HEK293T (cell line): Measurements from ENCODE around the gene RABGAP1L.
"Not testable (repeated sequence)": the region's sequence is repeated elsewhere in the genome, so short reads cannot be mapped to it uniquely, and the experiment has no call there.

ENCODE experiments used
- CTCF ChIA-PET: fragments of 350-600 bp; formaldehyde crosslinking; extraction: SDS; loops from one replicate; lab custom pipeline; 2021; ENCODE audit warnings: antibody characterized with exemption, inconsistent platforms; lab: Yijun Ruan, JAX
- POLR2A ChIA-PET: fragments of 350-600 bp; formaldehyde crosslinking; extraction: SDS; loops from one replicate; lab custom pipeline; 2020; ENCODE audit warnings: antibody characterized with exemption, inconsistent platforms; lab: Yijun Ruan, JAX
- DNase-seq: peaks from one replicate; pipeline ENCODE4 v3.0.0; 2012; ENCODE audit warnings: mixed read lengths; ENCODE audit errors: extremely low spot score
- ARNT ChIP-seq: fragments of 450-650 bp; IDR thresholded peaks from 2 replicates; pipeline ENCODE4 v1.6.1; 2017; ENCODE audit warnings: mild to moderate bottlenecking
- BHLHE40 ChIP-seq: fragments of 450-650 bp; IDR thresholded peaks from 2 replicates; pipeline ENCODE4 v1.6.1; 2016; ENCODE audit warnings: mild to moderate bottlenecking, moderate library complexity, borderline replicate concordance
- CTBP1 ChIP-seq: fragments of 450-650 bp; IDR thresholded peaks from 2 replicates; pipeline ENCODE4 v1.6.1; 2016; ENCODE audit warnings: borderline replicate concordance
- ELF4 ChIP-seq: fragments of 450-650 bp; IDR thresholded peaks from 2 replicates; pipeline ENCODE4 v1.6.1; 2017; ENCODE audit warnings: antibody characterized with exemption
- FOXA1 ChIP-seq: fragments of 450-650 bp; IDR thresholded peaks from 2 replicates; pipeline ENCODE4 v1.6.1; 2016; ENCODE audit warnings: mild to moderate bottlenecking
- FOXK2 ChIP-seq: fragments of 450-650 bp; IDR thresholded peaks from 2 replicates; pipeline ENCODE4 v1.6.1; 2016; ENCODE audit warnings: mild to moderate bottlenecking
- FOXM1 ChIP-seq: fragments of 450-650 bp; IDR thresholded peaks from 2 replicates; pipeline ENCODE4 v1.6.1; 2017; ENCODE audit warnings: mild to moderate bottlenecking, borderline replicate concordance
- HDGF ChIP-seq: fragments of 450-650 bp; IDR thresholded peaks from 2 replicates; pipeline ENCODE4 v1.6.1; 2017; ENCODE audit warnings: antibody characterized with exemption, borderline replicate concordance
- L3MBTL2 ChIP-seq: fragments of 450-650 bp; conservative IDR thresholded peaks from 2 replicates; pipeline ENCODE4 v1.6.1; 2016; ENCODE audit warnings: mild to moderate bottlenecking
- LEF1 ChIP-seq: fragments of 450-650 bp; IDR thresholded peaks from 2 replicates; pipeline ENCODE4 v1.6.1; 2017; ENCODE audit warnings: mild to moderate bottlenecking, borderline replicate concordance
- NFRKB ChIP-seq: fragments of 450-650 bp; IDR thresholded peaks from 2 replicates; pipeline ENCODE4 v1.6.1; 2016; ENCODE audit warnings: mild to moderate bottlenecking, moderate library complexity
- SP1 ChIP-seq: fragments of 450-650 bp; IDR thresholded peaks from 2 replicates; pipeline ENCODE4 v1.6.1; 2017
- SUZ12 ChIP-seq: fragments of 450-650 bp; IDR thresholded peaks from 2 replicates; pipeline ENCODE4 v1.6.1; 2016; ENCODE audit warnings: mild to moderate bottlenecking
- TARDBP ChIP-seq: fragments of 450-650 bp; IDR thresholded peaks from 2 replicates; pipeline ENCODE4 v1.6.1; 2016
- ZNF384 ChIP-seq: fragments of 450-650 bp; IDR thresholded peaks from 2 replicates; pipeline ENCODE4 v1.6.1; 2016
- TF ChIP-seq, protein P1 (sequence below): fragments of 450-650 bp; IDR thresholded peaks from 2 replicates; pipeline ENCODE4 v1.6.1; 2016

The RABGAP1L gene

DNA sequence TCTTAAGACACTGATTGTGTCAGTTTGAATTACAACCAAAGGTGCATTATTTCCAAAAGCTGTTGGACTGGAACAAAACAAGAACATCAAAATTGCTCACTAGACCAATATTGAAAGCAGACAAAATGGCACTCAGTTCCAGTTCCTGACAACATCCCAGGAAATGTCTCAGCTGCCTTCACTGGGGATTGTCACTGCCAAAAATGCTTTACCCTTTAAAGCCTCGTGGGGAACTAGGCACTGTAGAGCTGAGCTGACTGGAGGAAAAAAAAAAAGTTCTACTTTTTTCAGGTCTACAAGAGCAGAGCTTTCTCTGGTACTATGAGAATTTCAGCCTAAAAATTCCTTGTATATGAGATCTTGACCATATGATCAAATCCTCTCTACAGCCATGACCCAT lies 310.4 kb downstream of the RABGAP1L start:
- no peak for TF ChIP-seq ELF4
- no peak for TF ChIP-seq FOXM1
- no peak for TF ChIP-seq BHLHE40
- no peak for TF ChIP-seq FOXK2
- no peak for TF ChIP-seq SP1
- no peak for TF ChIP-seq HDGF
- no peak for TF ChIP-seq SUZ12
- no peak for TF ChIP-seq NFRKB
- no peak for TF ChIP-seq ARNT
- TF ChIP-seq L3MBTL2: no peak
- no peak for TF ChIP-seq FOXA1
- TF ChIP-seq TARDBP: no peak
- TF ChIP-seq CTBP1: no peak
- no peak for TF ChIP-seq ZNF384
- TF ChIP-seq, protein P1, sequence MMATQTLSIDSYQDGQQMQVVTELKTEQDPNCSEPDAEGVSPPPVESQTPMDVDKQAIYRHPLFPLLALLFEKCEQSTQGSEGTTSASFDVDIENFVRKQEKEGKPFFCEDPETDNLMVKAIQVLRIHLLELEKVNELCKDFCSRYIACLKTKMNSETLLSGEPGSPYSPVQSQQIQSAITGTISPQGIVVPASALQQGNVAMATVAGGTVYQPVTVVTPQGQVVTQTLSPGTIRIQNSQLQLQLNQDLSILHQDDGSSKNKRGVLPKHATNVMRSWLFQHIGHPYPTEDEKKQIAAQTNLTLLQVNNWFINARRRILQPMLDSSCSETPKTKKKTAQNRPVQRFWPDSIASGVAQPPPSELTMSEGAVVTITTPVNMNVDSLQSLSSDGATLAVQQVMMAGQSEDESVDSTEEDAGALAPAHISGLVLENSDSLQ: no peak
- TF ChIP-seq LEF1: no peak
- DNase-seq: no peak
- ChIA-PET CTCF (interaction anchor here (1.1 kb wide), 1 partner anchor 207 kb away, joined by 4 read pairs; no protein-coding TSS in a partner anchor), POLR2A (no interaction called here)

DNA sequence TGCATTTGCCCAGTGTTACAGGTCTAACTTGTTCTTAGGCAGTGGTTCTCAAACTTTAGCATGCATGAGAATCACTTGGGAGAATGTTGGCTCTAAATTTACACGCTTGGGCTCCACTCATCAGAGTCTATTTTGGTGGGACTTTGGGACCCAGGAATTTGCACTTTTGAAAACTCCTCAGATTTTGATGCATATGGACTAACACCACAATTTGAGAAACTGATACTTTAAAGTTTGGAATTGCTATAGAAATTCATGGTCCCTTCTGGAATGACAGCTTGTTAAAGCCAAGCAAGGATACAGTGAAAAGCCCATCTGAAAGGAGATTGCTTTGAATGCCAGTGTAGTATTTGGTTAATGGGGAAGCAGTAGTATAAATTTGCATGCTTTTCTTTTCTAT lies 320.0 kb downstream of the RABGAP1L start:
- no peak for DNase-seq
- ChIA-PET POLR2A (no interaction called here), CTCF (no interaction called here)
- TF ChIP-seq TARDBP: no peak
- TF ChIP-seq ELF4: no peak
- no peak for TF ChIP-seq BHLHE40
- TF ChIP-seq ZNF384: no peak
- no peak for TF ChIP-seq FOXM1
- TF ChIP-seq ARNT: no peak
- no peak for TF ChIP-seq FOXK2
- no peak for TF ChIP-seq CTBP1
- TF ChIP-seq SP1: no peak
- no peak for TF ChIP-seq FOXA1
- no peak for TF ChIP-seq L3MBTL2
- TF ChIP-seq SUZ12: no peak
- TF ChIP-seq HDGF: no peak
- TF ChIP-seq NFRKB: no peak
- TF ChIP-seq LEF1: no peak
- TF ChIP-seq, protein P1: no peak

DNA sequence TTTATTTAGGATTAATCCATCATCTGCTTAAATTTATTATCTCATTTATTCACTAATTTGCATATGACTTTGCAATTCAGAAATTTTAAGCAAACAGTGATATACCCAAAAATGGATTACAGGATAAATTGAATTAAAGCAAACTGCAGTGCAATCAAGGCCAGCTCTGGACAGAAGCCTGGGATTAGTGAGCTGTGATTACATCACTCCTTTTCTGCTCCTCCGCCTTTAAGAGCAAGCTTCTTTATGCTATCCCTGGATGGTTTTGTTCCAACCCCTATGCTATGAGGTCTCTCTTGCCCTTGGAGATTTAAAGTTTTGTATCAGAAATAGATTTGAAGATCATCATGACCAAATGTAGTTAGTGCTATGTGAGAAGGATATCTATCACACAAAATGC lies 321.0 kb downstream of the RABGAP1L start:
- CTCF ChIA-PET: no interaction called here
- POLR2A ChIA-PET: no interaction called here
- TF ChIP-seq FOXK2 (no peak), LEF1 (no peak), SUZ12 (no peak), ELF4 (no peak)
- DNase-seq: no peak

DNA sequence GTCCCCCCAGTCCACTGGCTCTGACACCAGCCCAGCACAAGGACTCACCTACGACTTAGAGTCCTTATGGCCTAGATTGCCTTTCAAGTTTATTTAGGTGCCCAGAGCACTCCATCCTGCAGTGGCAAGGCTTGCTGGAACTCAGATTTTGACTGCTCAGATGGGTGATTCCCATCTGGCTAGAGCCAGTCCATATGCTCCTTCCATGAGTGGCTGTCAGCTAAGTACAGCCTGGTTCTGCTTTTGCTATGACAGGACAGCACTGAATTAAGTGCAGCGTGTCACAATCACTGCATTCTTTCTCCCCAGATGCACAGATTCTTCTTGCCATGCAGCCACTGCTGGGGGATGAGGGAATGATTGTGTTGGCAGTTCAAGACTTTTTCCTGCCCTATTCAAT lies 332.3 kb downstream of the RABGAP1L start:
- ChIA-PET CTCF (no interaction called here), POLR2A (no interaction called here)
- DNase-seq: no peak
- no peak for TF ChIP-seq LEF1
- TF ChIP-seq ARNT: no peak
- no peak for TF ChIP-seq SP1
- TF ChIP-seq FOXM1: no peak
- TF ChIP-seq HDGF: no peak
- no peak for TF ChIP-seq ZNF384
- no peak for TF ChIP-seq FOXA1
- no peak for TF ChIP-seq L3MBTL2
- TF ChIP-seq ELF4: no peak
- no peak for TF ChIP-seq CTBP1
- TF ChIP-seq TARDBP: no peak

DNA sequence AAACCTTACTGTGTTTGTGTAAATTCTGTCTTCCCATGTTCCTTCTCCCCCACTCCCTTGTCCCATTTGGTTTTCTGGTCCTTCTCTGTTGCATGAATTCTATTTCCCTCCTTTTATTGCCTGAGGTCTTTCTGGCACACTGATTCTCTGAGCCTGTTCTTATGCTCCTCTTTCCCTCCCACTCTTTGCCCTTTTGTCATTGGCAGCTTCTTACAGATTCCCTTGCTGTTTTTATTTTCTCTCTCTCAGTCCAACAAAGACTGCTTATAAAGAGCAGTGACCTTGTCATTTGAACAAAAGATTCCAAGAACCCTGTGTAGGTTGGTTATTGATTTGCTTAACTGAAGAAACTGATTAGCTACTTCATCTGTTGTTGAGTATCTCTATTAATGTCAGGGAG lies 338.2 kb downstream of the RABGAP1L start:
- TF ChIP-seq FOXK2: no peak
- no peak for TF ChIP-seq FOXA1
- TF ChIP-seq LEF1: no peak
- TF ChIP-seq CTBP1: no peak
- TF ChIP-seq NFRKB: no peak
- TF ChIP-seq ARNT: no peak
- TF ChIP-seq FOXM1: no peak
- no peak for TF ChIP-seq L3MBTL2
- no peak for TF ChIP-seq BHLHE40
- no peak for TF ChIP-seq TARDBP
- TF ChIP-seq ZNF384: no peak
- TF ChIP-seq SUZ12: no peak
- TF ChIP-seq ELF4: no peak
- no peak for TF ChIP-seq HDGF
- TF ChIP-seq, protein P1: no peak
- no peak for TF ChIP-seq SP1
- ChIA-PET CTCF (no interaction called here), POLR2A (no interaction called here)
- no peak for DNase-seq

DNA sequence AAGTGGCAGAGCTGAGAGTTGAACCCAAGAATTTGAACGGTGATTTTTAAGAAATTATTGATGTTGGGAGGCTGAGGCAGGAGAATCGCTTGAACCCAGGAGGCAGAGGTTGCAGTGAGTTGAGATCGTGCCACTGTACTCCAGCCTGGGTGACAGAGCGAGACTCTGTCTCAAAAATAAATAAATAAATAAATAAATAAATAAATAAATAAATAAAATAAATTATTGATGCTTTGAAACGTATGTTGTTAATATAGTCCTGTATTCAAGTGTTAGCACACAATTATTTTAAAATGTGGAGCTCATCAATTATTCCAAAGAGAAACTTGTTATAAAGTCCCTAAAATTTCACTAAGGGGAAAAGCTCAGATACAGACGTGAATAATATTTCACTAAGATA lies 357.4 kb downstream of the RABGAP1L start:
- POLR2A ChIA-PET, DNase-seq: not testable (repeated sequence)
- CTCF ChIA-PET: interaction anchor here (0.6 kb wide), 1 partner anchor 1646 kb away, joined by 4 read pairs; no protein-coding TSS in a partner anchor

DNA sequence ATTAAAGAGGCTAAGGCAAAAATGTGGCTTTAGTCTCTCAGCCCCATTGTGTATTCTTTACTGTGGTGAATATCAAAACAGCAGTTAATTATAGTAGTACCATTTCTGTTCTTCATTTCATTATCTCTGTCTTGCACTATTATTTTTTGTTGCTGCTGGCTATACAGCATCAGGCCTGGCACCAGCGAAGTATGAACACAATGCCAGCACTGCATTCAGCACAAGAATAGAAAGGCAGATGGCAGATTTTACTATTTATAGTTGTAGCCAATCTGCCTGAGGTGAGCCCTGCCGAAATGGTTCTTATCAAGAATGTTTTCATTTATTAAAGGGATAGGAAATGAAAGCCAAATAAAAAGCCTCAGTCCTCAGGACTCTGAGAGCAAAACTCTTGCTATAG lies 360.5 kb downstream of the RABGAP1L start:
- no peak for DNase-seq
- no peak for TF ChIP-seq FOXM1
- no peak for TF ChIP-seq SUZ12
- no peak for TF ChIP-seq LEF1
- TF ChIP-seq, protein P1: no peak
- TF ChIP-seq TARDBP: no peak
- no peak for TF ChIP-seq CTBP1
- TF ChIP-seq HDGF: no peak
- TF ChIP-seq ZNF384: no peak
- no peak for TF ChIP-seq ELF4
- TF ChIP-seq L3MBTL2: no peak
- TF ChIP-seq SP1: no peak
- TF ChIP-seq BHLHE40: no peak
- ChIA-PET CTCF (no interaction called here), POLR2A (no interaction called here)
